ENCODE results near the gene SMURF1.

Gene SMURF1

DNA sequence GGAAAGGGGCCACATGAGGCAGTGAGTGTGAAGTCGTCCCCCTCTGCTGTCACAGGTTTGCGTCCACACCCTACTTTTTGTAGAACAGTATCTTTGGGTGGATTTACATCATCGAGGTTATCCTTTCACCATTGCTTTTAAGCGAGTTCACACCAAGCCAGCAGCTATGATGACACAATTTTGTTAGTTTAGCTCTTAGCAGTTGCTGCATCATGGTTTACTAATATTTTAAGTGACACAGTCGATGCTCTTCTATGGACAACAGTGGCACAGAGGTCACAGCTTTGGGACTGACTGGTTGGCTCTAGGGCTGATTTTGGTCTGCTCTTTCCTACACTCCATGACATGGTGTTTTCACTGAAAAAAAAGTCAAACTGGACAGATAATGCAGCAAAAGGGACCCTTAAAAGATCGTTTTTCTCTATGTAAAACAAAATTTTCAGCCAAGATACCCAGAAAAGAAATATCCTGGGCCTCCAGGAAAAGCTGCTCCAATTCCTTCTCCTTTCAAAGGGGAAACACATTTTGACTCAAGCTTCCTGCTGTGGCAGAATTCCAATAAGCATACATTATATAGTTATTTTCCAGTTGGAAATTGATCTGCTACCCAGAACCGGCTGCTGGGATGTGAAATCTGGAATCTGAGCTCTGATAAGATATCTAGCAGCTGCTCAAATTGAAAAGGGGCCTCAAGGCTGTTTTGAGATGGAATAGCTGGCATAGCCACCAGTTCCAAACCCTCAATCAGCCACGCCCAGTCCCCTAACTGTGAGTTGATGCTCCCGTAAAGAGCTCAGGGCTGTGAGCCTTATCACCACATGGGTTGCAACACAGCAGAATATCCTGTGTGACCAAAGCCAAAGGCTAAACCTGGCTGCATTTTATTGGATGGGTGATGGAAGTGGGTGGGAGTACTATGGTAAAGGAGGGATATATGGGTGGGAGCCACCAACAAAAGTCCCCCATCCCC, 114.2 kb downstream of the SMURF1 start:
- DNase-seq (ENCODE audit: low read depth in 2 of 2), result no peak

- no peak for DNase-seq (ENCODE audit: low read depth in 2 of 2)
These were observed 115.5 kb downstream of the SMURF1 start for GRCh38 chr7:99028261-99028973.

DNA sequence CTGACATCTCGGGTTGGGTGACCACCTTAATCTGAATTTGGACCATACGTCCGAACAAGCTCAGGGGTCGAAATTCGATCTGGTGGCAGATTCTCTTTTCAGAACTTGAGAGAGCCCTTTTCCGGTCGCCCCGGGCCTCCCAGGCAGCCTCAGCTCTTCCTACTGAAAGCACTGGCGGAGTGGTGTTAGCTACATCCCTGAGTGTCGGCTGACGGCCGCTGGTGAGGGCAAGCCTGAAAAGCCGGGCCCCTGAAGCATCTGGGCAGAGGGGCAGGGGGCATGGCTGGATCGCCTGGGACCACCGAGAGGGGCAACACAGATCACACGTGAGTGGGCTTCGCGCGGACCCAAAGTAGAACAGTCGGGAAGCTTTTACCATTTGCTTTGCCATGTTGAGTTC, 116.1 kb downstream of the SMURF1 start:
- no peak for DNase-seq (ENCODE audit: low read depth in 2 of 2)

DNA sequence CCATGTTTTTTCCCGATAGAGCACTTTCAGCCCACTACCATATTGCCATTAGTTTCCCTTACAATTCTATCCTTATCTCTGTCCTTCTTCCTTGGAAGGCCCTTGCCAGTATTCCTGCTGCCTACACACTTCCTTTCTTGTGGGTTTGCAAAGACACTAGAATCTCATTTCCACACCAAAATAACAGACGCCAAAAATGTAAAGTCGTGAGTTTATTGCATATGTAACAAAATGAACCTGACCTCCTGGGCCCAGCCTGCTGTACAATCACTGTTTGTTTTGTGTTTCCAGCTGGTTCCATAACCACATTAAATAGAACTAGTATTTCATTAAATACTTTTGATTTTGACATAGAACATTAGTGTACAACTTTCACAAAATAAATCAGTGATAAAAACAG, 116.7 kb downstream of the SMURF1 start:
- no peak for DNase-seq (ENCODE audit: low read depth in 2 of 2)

DNA sequence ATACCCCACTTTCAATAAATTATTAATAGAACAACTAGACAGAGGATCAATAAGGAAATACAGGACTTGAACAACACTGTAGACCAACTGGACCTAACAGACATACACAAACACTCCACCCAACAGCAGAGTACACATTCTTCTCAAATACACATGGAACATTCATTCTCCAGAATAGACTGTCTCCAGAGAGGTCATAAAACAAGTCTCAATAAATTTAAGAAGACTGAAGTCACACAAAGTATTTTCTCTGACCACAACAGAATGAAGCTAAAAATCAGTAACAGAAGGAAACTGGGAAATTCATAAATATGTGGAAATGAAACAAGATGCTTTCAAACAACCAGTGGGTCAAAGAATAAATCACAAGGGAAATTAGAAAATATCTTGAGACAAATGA, 119.8 kb downstream of the SMURF1 start:
- DNase-seq (ENCODE audit: low read depth in 2 of 2), result no peak

- DNase-seq (ENCODE audit: low read depth in 2 of 2), result no peak
These were observed 121.9 kb downstream of the SMURF1 start for GRCh38 chr7:99021941-99022560.

GRCh38 chr7:99020413-99020715, 123.5 kb downstream of the SMURF1 start:
- DNase-seq (ENCODE audit: low read depth in 2 of 2), result no peak

- no peak for DNase-seq (ENCODE audit: low read depth in 2 of 2)
These were observed 124.1 kb downstream of the SMURF1 start for GRCh38 chr7:99019523-99020412.

- DNase-seq (ENCODE audit: low read depth in 2 of 2), result no peak
These were observed 127.7 kb downstream of the SMURF1 start for GRCh38 chr7:99016196-99016595.

DNA sequence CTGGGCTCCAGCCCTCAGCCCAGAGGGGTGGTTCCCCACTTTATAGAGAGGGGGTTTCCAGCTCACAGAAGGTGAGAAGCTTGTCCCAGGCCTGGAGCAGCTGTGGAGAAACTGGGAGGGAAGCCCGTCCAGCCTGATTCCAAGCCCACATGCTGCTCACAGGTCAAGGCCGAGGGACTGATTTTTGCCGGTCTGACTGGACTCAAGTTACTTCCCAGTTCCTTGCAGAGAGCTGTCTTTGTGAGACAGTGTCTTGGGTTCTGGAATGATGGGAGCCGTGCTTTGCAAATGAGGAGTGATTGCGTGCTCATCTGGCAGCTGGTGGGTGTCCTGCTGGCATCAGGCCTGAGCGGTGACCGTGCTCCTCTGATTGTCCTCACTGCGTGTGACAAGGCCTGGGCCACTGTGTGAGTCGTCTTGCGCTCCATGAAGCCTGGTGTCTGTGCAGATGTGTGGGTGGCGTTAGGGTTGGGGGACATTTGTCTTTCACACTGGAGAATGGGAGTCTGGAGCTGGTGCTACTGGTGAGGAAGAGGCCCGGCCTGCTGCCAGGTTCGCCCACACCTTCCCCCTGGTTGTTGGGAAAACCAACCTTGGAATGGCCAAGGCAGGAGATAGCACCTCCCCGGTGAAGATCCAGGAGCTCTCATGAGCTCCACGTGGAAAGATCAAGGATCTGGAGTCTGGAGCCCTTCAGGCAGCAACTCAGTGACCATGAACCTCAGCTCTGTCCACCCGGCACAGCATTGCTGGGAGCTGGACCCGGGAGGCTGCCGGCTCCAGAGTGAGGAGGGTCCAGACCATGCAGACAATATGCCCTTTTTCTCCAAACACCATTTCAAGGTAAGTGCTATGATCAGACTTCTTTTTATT, 129.6 kb downstream of the SMURF1 start:
- DNase-seq (ENCODE audit: low read depth in 2 of 2), result no peak

- no peak for DNase-seq (ENCODE audit: low read depth in 2 of 2)
These were observed 130.4 kb downstream of the SMURF1 start for GRCh38 chr7:99013266-99014112.

- DNase-seq (ENCODE audit: low read depth in 2 of 2), result no peak
These were observed 131.2 kb downstream of the SMURF1 start for GRCh38 chr7:99012722-99013121.

- DNase-seq (ENCODE audit: low read depth in 2 of 2), result no peak
These were observed 132.1 kb downstream of the SMURF1 start for GRCh38 chr7:99011706-99012404.

- DNase-seq (ENCODE audit: low read depth in 2 of 2), result no peak
These were observed 132.6 kb downstream of the SMURF1 start for GRCh38 chr7:99011341-99011705.

GRCh38 chr7:99010281-99010680, 133.6 kb downstream of the SMURF1 start:
- no peak for DNase-seq (ENCODE audit: low read depth in 2 of 2)

- no peak for DNase-seq (ENCODE audit: low read depth in 2 of 2)
These were observed 134.9 kb downstream of the SMURF1 start for GRCh38 chr7:99008921-99009530.

GRCh38 chr7:99008181-99008631, 135.7 kb downstream of the SMURF1 start:
- DNase-seq (ENCODE audit: low read depth in 2 of 2), result no peak

DNA sequence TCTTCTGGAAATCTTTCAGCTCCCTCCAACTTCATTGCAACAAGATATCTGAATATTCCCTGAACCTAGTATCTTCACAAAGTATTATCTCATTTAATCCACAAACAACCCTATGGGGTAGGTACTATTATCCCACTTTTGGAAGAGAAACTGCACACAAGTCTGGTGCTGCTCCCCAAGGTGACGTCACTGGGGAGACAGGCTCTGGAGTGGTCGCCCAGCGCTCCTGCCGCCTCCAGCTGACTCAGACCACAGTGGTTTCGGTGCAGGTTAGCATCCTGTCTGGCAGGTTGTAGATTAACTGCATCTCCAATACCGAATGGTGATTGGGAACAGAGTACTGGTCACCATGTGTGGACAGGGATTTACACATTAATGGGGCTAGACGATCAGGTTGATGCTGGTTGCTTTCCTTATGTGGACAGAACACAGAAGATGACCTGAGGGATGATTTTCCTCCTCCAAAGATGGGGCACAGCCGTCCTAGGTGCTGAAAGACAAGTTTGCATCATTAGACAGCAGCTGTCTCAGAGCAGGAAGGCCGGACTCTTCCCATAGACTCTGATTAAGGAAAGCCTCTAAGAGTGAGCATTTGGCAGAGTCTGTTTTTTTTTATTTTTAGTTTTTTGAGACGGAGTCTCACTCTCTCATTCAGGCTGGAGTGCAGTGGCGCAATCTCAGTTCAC, 137.0 kb downstream of the SMURF1 start:
- no peak for DNase-seq (ENCODE audit: low read depth in 2 of 2)
